Urinary bladder (tissue), 4 donors: ENCODE results near the gene ITPRIPL2. TPM values are rescaled to one million over a fixed set of nuclear protein-coding genes. Genes with fewer than 3 reads are reported as not detected.

Experiments used
- DNase-seq: peaks from one replicate; pipeline ENCODE4 v3.0.0-alpha.2; 2015; ENCODE audit errors: extremely low spot score
- H3K27ac ChIP-seq: one replicate; pipeline ENCODE4 v1.5.1; 2013; ENCODE audit warnings: low read depth, mild to moderate bottlenecking, moderate library complexity
- H3K36me3 ChIP-seq: one replicate; pipeline ENCODE4 v1.6.1; 2013; ENCODE audit warnings: mild to moderate bottlenecking, moderate library complexity; ENCODE audit not compliant: insufficient read depth
- H3K4me1 ChIP-seq: one replicate; pipeline ENCODE4 v1.6.1; 2013; ENCODE audit warnings: mild to moderate bottlenecking, moderate library complexity; ENCODE audit not compliant: insufficient read depth
- H3K4me3 ChIP-seq: one replicate; pipeline ENCODE4 v1.5.1; 2013; ENCODE audit warnings: low read depth, low read length
- WGBS: extraction: QIAGEN DNeasy Blood & Tissue Kit; methylation state at CpG from one replicate; pipeline ENCODE4 v1.1.7; 2013; 5-methylcytosine and 5-hydroxymethylcytosine counted together
- polyA plus RNA-seq: library from polyadenylated mRNA; stranded (reverse); fragments of 200-250 nt; gene quantifications from one replicate; pipeline ENCODE4 v1.2.3, GENCODE V29; 2013
- total RNA-seq: library from RNA; depleted of rRNA; stranded (reverse); fragments of >200 nt; gene quantifications from one replicate; pipeline ENCODE4 v1.2.3, GENCODE V29; 2014
- donor health status: healthy with polysubstance abuse.
- donor health status: healthy.

Gene ITPRIPL2
- total and polyA plus RNA-seq, 2 donors: 14.5 to 63.5 TPM

DNA sequence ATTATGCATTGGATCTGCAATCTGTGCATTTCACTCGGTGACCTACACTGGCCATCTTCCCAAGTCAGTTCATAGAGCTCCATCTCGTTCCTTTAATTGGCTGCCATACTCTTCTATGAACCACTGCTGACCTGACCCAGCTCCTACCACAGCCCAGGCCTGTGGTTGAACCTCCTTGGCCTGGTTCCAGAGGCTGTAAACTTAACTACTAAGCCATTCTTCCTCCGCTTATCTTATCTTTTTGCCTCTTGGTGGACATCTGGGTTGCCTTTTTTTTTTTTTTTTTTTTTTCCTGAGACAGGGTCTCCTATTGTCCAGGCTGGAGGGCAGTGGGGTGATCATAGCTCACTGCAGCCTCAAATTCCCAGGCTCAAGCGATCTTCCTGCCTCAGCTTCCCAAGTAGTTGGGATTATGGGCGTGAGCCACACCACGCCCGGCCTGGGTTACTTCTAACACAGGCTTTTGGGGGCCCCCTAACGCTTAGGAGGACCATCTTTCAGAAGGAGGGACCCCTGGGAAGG lies 28.0 kb upstream of the ITPRIPL2 start:
- DNase-seq: no peak
- Histone ChIP-seq H3K27ac (no peak overlapping the region), H3K4me3 (no peak overlapping the region), H3K4me1 (no peaks in the 10 kb centered on the region), H3K36me3 (no peaks in the 10 kb centered on the region)
- WGBS: 26% methylated on average over 8 of the region's 8 CpGs

DNA sequence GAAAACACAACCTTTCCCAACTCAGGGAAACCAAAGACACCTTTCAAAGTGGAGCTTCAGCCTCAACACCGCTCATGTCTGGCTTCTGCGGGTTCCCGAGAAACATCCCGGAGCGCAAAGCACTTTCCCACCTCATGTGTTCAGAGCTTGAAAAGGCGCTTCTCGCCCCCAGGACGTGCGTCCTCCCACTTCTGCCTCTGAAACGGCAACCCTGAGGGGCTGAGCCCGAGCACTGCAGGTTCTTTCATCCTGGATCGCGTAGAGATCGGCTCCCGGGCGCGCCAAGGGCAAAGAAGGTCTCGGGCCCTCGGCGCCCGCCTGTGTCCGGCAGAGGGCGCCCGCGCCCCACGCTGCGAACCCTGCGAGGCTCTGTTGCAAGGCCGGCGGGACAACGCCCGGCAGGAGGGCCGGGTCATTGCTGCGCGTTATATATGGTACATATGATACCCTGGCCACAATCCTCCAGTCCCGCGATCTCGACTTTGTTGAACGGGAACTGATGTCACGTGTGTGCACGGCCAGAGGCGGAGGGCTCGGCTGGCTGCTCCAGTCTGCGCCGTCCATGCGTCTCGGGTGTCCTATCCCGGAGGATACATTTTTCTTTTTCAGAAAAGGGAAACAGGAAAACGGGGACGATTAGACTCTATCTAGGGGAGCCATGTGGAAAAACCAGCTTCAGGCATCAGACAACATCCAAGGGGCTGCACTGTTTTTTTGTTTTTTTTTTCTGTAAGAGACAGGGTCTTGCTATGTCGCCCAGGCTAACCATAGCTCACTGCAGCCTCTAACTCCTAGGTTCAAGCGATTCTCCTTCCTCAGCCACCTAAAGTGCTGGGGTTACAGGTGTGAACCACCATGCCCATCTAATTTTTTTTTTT lies 27.2 kb upstream of the ITPRIPL2 start:
- DNase-seq: peak; percentile 69
- Histone ChIP-seq H3K4me1 (no peaks in the 10 kb centered on the region), H3K4me3 (peak overlapping the region; percentile 19), H3K27ac (no peak overlapping the region), H3K36me3 (no peaks in the 10 kb centered on the region)
- WGBS: 5% methylated on average over 52 of the region's 52 CpGs

DNA sequence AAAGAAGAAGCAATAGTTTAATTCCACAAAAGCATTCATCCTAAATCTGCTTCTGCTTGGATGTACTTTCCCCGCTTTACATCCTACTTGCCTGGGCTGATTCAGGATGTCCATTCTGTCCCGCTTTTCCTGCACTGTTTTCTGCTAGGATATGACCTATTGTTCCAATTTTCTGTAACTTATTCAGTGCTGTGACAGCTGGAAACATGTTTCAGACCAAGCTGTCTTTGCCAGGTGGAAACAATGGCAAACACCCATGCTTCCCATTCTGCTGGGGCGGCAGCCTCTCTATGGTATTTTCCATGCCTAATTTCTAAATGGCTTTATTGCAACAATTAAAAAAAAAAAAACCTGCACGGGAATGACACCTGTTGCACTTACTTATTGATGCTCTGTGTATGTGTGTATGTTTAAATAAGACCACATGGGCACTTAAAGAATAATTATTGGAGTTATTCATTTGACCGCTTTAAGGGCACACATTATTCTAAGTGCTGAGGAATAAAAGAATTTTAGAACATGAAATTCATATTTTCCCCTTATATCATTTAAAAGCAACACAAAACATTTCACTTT lies 25.3 kb upstream of the ITPRIPL2 start:
- no peaks in the 10 kb centered on the region for H3K36me3 ChIP-seq
- no peaks in the 10 kb centered on the region for H3K4me1 ChIP-seq
- H3K27ac ChIP-seq: no peak overlapping the region
- DNase-seq: no peak
- WGBS: 86% methylated on average over 5 of the region's 5 CpGs
- no peak overlapping the region for H3K4me3 ChIP-seq

DNA sequence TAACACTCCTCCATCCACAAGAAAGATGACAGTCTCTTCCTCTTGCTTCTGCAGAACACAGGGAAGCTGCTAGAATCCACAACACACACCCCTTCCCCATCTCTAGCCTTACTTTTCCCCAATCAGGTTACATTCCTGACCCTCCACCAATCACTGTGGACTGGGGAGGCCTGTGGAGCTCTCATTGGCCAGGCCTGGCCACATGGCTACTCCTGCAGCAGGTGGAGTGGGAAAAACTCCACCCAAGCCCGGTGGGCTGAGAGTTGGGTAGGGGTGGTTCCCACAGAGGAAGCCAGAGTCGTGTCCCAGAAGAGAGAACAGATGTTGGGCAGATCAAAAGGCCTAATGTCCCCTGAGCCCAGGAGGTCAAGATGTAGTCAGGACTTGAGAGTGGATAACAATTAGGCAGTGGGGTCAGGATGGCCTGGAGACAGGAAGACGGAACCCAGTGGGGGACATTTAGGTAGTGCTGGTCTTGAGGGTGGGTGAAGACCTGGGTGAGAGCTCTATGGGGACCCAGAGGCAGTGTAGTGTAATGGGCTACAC lies 24.3 kb upstream of the ITPRIPL2 start:
- H3K4me1 ChIP-seq: no peaks in the 10 kb centered on the region
- no peak overlapping the region for H3K4me3 ChIP-seq
- WGBS: 88% methylated on average over 3 of the region's 3 CpGs

DNA sequence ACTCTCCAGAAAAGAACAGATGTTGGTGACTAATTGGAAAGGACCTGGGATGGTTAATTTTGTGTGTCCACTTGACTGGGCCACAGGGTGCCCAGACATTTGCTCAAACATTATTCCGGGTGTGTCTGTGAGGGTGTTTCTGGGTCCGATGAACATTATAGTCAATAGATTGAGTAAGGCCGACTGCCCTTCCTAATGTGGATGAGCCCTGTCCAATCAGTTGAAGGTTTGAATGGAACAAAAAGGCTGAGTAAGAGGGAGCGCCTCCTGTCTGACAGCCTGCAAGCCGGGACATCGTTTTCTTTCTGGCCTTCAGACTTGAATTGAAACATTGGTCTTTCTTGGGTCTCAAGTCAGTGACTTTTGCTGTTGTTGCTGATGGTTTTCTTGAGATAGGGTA lies 22.8 kb upstream of the ITPRIPL2 start:
- 96% methylated on average over 6 of the region's 6 CpGs for WGBS
- Histone ChIP-seq H3K4me3 (no peak overlapping the region), H3K36me3 (no peaks in the 10 kb centered on the region), H3K4me1 (no peaks in the 10 kb centered on the region), H3K27ac (no peak overlapping the region)
- DNase-seq: no peak

More for the DNA sequence above, 24.3 kb upstream of the ITPRIPL2 start:
- Histone ChIP-seq H3K36me3 (no peaks in the 10 kb centered on the region), H3K27ac (no peak overlapping the region)
- DNase-seq: no peak

DNA sequence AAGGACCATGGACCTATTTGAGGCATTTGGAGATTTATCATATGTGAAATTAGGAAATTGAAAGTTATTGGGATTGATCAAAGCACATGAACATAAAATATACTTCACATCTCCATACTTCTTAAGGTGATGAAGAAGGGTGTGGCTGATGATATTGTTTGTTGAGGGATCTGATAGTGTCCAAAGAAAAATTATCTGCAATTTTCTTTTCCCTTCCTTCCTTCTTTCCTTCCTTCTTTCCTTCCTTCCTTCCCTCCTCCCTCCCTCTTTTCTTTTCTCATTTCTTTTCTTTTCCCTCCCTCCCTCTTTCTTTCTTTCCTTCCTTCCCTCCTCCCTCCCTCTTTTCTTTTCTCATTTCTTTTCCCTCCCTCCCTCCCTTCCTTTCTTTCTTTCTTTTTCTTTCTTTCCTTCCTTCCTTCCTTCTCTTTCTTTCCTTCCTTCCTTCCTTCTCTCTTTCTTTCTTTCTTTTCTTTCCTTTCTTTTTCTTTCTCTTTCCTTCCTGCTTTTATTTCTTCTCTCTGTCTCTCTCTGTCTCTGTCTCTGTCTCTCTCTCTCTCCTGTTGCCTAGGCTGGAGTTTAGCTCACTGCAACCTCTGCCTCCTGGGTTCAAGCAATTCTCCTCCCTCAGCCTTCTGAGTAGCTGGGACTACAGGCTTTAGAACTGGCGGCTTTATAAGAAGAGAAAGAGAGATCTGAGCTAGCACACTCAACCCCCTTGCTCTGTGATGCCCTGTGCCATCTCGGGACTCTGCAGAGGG lies 20.9 kb upstream of the ITPRIPL2 start:
- Histone ChIP-seq H3K4me1 (no peaks in the 10 kb centered on the region), H3K27ac (no peak overlapping the region), H3K4me3 (no peak overlapping the region), H3K36me3 (no peaks in the 10 kb centered on the region)
- no peak for DNase-seq
- WGBS: 77% methylated on average over 2 of the region's 2 CpGs

DNA sequence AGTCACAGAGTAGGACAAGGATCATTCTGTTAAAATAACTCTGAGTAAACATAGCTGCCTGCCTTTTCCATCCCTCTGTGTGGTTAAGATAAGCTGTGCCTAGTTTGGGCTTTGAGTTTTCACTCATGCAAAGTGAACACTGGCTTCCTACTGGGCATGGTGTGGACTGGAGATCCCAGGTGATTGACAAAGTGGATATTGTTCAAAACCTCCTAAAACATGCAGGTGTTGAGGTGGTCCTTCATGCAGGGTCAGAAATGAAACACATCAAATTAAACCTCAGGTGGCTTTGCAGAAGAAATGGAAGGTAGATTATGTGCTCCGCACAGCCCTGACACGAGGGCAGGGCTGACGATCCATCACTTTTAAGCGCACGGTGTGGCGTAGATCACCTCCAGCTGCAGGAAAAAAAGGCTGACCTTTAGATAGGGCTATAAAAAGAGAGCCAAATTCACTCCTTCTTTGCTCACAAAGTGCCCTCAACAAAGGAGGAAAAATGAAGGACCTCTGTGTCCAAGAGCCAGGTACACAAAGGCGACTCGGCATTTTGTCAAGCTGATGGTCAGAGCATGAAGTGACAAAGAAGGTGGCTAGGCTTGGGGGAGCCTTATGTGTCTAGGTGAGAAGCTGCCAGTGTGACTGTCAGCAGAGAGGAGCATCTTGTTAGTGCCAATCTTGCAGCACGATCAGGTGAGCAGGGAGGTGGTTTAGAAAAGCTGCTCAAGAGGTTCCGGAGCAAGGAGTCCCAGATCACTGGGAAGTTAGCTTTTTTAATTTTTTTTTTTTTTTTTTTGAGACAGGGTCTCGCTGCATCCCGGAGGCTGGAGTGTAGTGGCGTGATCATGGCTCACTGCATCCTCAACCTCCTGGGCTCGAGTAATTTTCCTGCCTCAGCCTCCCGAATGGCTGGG lies 19.9 kb upstream of the ITPRIPL2 start:
- Histone ChIP-seq H3K4me1 (no peaks in the 10 kb centered on the region), H3K27ac (no peak overlapping the region), H3K36me3 (no peaks in the 10 kb centered on the region), H3K4me3 (no peak overlapping the region)
- no peak for DNase-seq
- WGBS: 81% methylated on average over 15 of the region's 15 CpGs

DNA sequence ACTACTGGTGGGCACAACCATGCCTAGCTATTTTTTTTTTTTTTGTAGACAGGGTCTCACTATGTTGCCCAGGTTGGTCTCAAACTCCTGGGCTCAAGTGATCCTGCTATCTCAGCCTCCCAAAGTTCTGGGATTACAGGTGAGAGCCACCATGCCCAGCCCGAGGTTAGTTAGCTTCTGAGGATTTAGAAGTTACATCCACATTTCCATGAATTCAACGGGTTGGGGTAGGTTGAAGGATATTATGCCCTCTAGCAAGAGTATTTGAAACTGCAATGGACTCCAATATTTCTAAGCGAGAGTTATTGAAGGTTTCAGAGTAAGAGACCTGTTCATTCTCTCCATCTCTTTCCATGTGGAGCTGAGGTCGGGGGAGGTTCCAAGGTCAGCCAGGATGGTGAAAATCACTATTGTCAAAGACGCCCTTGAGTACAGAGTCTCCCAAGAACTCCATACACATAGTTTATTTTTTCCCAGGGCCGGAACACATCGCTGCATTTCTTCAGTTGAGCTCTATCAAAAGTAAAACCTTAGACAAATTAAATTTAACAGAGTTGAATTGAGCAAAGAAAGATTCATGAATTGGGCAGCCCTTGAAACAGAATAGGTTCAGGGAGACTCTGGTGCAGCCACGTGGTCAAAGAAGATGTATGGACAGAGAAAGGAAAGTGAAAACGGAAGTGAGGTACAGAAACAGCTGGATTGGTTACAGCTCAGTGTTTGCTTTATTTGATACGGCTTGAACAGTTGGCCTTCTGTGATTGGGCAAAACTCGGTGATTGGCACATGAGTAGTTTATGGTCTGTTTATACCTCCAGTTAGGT lies 19.0 kb upstream of the ITPRIPL2 start:
- Histone ChIP-seq H3K4me3 (no peak overlapping the region), H3K36me3 (no peaks in the 10 kb centered on the region), H3K27ac (no peak overlapping the region), H3K4me1 (no peaks in the 10 kb centered on the region)
- DNase-seq: no peak
- WGBS: 77% methylated on average over 11 of the region's 11 CpGs

DNA sequence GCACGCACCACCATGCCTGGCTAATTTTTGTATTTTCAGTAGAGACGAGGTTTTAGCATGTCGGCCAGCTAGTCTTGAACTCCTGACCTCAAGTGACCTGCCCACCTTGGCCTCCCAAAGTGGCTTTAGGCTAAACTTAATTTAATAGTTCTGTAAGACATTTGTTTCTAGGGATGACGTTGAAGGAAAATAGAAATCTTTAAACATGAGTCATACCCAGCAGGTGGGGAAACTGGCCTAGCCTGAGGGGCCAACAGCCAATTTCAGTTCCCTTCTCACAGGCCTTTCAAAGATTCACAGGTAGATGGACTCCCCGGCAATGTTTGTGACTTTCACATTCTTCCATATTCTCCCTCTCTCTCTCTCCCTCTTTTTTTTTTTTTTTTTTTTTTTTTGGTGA lies 18.1 kb upstream of the ITPRIPL2 start:
- no peaks in the 10 kb centered on the region for H3K4me1 ChIP-seq
- no peak overlapping the region for H3K27ac ChIP-seq
- H3K36me3 ChIP-seq: no peaks in the 10 kb centered on the region
- WGBS: 76% methylated on average over 5 of the region's 5 CpGs
- no peak overlapping the region for H3K4me3 ChIP-seq
- DNase-seq: no peak

DNA sequence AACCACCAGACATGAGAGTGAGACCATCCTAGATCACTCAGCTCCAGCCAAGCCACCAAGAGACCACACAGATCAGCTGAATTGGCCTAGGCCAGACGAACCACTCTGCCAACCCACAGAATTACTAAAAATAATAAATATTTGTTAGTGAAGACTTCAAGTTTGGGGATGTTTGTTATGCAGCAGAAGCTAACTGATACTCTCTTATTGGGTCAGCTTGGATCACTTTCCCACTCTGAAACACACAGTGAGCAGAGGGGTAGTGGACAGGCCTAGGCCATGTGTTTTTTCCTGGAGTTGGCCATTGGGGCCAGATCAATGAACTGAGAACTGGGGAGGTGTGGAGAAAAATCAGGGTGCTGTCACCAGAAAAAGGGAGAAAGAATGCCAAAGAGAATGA lies 15.6 kb upstream of the ITPRIPL2 start:
- Histone ChIP-seq H3K36me3 (no peaks in the 10 kb centered on the region), H3K4me1 (no peaks in the 10 kb centered on the region), H3K27ac (no peak overlapping the region), H3K4me3 (no peak overlapping the region)
- 89% methylated on average over 1 of the region's 1 CpG for WGBS
- DNase-seq: no peak

DNA sequence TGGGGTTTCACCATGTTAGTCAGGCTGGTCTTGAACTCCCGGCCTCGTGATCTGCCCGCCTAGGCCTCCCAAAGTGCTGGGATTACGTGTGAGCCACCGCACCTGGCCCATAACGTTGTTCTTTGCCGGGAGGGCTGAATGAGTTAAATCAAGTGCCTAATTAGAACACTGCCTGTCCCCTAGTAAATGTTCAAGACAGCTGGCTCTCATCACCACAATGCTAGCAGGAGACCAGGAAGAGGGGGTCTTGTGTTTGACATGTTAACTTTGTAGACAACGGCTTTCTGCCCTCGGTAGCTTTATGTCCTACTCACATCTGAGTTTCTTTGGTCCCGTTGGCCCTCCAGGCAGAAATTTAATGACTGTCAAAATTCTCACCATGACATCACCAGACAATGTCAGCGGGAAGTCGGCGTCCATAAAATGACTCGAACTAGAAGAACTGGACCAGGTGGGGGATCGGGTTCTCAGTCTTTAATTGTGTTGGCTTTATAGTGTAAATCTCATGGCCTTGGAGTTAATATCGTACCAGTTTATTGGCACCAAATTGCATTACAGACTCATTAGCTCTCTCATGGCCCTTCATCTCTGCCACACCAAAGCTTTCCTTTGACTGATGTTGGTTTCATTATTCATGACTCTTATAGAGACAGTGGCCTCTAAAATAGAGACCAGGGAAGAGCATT lies 11.4 kb upstream of the ITPRIPL2 start:
- WGBS: 41% methylated on average over 16 of the region's 16 CpGs
- Histone ChIP-seq H3K4me3 (no peak overlapping the region), H3K4me1 (no peaks in the 10 kb centered on the region), H3K36me3 (no peaks in the 10 kb centered on the region), H3K27ac (no peak overlapping the region)
- DNase-seq: no peak

DNA sequence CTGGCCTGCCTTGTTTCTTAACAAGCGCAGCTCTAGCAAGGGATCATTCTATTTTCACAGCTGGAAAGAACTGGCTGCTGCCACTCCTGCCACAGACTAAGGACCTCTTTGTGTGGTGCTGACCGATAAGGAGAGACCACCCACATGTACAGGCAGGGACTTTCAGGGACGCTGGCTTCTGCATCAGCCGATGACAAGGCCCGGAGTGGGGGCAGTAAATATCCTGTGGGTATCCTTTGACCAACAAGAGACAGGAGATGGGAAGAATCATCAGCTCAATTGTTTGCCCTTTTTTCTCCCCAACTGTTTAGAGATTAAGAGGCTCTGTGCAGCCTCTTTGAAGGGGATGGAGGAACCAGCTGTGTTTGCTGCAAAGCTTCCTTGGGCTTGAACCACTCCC lies 9.2 kb upstream of the ITPRIPL2 start:
- DNase-seq: no peak
- no peak overlapping the region for H3K27ac ChIP-seq
- H3K4me1 ChIP-seq: no peaks in the 10 kb centered on the region
- no peak overlapping the region for H3K4me3 ChIP-seq
- 41% methylated on average over 5 of the region's 5 CpGs for WGBS
- H3K36me3 ChIP-seq: no peaks in the 10 kb centered on the region
